SU-DHL-6 (cell line): ENCODE measurements around the gene TSPAN18.

ENCODE experiments used
- H2AFZ ChIP-seq: fragments of 200-600 bp; sonication (generic); 2 replicates; pipeline ENCODE4 v1.6.1; 2014; ENCODE audit warnings: low read depth, mild to moderate bottlenecking, moderate library complexity, mixed read lengths, antibody characterized with exemption, low read length; ENCODE audit not compliant: severe bottlenecking
- H3F3A ChIP-seq: fragments of 200-600 bp; shearing (Covaris generic); 2 replicates; pipeline ENCODE4 v1.6.0; 2016; ENCODE audit warnings: antibody characterized with exemption, mild to moderate bottlenecking; ENCODE audit not compliant: insufficient read depth
- H3K27ac ChIP-seq: fragments of 200-600 bp; sonication (generic); 2 replicates; pipeline ENCODE4 v1.5.1; 2016; ENCODE audit warnings: low read depth, mild to moderate bottlenecking, low read length, moderate library complexity, mixed read lengths
- H3K27me3 ChIP-seq: fragments of 200-600 bp; sonication (generic), shearing (Covaris generic); 2 replicates; pipeline ENCODE4 v1.6.0; 2014; ENCODE audit warnings: mild to moderate bottlenecking, low read length
- H3K36me3 ChIP-seq: fragments of 200-600 bp; sonication (generic); 2 replicates; pipeline ENCODE4 v1.6.1; 2014; ENCODE audit warnings: mild to moderate bottlenecking, low read length, mixed read lengths
- H3K4me2 ChIP-seq: fragments of 300-600, 200-600 bp; shearing (Covaris generic), sonication (generic); 2 replicates; pipeline ENCODE4 v1.6.0; 2014; ENCODE audit warnings: low read length, low read depth, mild to moderate bottlenecking; ENCODE audit not compliant: poor library complexity, severe bottlenecking
- H3K4me3 ChIP-seq: fragments of 200-600 bp; sonication (generic); 2 replicates; pipeline ENCODE4 v1.5.1; 2014; ENCODE audit warnings: antibody characterized with exemption, low read length, mild to moderate bottlenecking, mixed read lengths; ENCODE audit not compliant: insufficient read depth, poor library complexity, severe bottlenecking
- H3K79me2 ChIP-seq: fragments of 200-600 bp; sonication (generic); 2 replicates; pipeline ENCODE4 v1.6.1; 2014; ENCODE audit warnings: mild to moderate bottlenecking, low read length, moderate library complexity; ENCODE audit not compliant: insufficient read depth
- H3K9ac ChIP-seq: fragments of 200-600 bp; sonication (generic); 2 replicates; pipeline ENCODE4 v1.7.0; 2014; ENCODE audit warnings: mild to moderate bottlenecking, low read length
- H3K9me2 ChIP-seq: fragments of 200-600 bp; sonication (generic); replicated peaks from 2 replicates; pipeline ENCODE4 v1.6.1; 2014; ENCODE audit warnings: low read length; ENCODE audit not compliant: insufficient read depth
- H3K9me3 ChIP-seq: fragments of 200-600 bp; sonication (generic); 2 replicates; pipeline ENCODE4 v1.6.1; 2014; ENCODE audit warnings: low read length, mixed read lengths; ENCODE audit not compliant: insufficient read depth
- H4K20me1 ChIP-seq: fragments of 200-600 bp; sonication (generic); 2 replicates; pipeline ENCODE4 v1.6.1; 2014; ENCODE audit warnings: low read depth, mild to moderate bottlenecking, antibody characterized with exemption, low read length, moderate library complexity, mixed read lengths
- EZH2phosphoT487 ChIP-seq: fragments of 200-600 bp; sonication (generic), shearing (Covaris generic); conservative IDR thresholded peaks from 2 replicates; pipeline ENCODE4 v1.6.1; 2018; ENCODE audit warnings: mild to moderate bottlenecking, antibody characterized with exemption, low read length, moderate library complexity, mixed read lengths
- TF ChIP-seq, protein P1 (sequence below): fragments of 200-600 bp; sonication (generic); IDR thresholded peaks from one replicate; pipeline ENCODE4 v1.5.1; 2017; ENCODE audit warnings: antibody characterized with exemption, mild to moderate bottlenecking, low read length, moderate library complexity; ENCODE audit not compliant: insufficient read depth, poor library complexity, severe bottlenecking

Gene TSPAN18

DNA sequence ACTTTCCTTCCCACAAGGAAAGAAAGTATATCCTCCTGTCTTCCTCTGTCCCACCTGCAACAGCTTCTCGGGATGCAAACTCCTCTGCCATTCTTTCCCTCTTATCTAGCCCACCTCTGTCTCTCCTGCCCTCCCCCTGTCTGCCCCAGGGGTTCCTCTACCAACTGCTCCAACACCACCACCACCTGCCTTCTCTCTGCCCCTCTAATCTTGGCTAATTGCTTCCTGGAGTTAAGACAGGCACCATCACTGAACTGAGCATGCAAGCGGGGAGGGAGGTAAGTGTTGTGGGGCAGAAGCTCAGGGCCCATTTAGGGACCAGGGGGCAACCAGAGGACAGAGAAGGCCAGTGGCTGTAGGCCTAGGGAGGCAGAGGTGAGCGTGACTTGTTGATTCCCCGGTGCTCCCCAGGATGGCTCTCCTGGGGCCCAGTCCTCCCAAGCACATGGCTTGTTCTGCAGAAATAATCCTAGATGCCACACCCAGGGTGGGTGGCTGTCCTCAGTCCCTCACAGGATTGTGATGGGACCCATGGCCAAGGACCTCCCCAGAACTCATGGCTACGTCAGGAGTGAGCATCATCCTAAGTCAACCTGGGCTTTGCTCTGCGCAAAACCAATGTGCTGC, 112.8 kb downstream of the TSPAN18 start:
- Histone ChIP-seq H3K79me2 (no peaks in the 10 kb centered on the region), H3K9me3 (no peaks in the 10 kb centered on the region), H3K27ac (no peak overlapping the region), H3F3A (no peaks in the 10 kb centered on the region), H3K9me2 (no peaks in the 10 kb centered on the region), H3K4me3 (no peak overlapping the region), H3K4me2 (no peak overlapping the region), H3K27me3 (no peaks in the 10 kb centered on the region), H2AFZ (no peak overlapping the region), H3K36me3 (no peaks in the 10 kb centered on the region), H3K9ac (no peak overlapping the region), H4K20me1 (no peaks in the 10 kb centered on the region)
- TF ChIP-seq, protein P1, sequence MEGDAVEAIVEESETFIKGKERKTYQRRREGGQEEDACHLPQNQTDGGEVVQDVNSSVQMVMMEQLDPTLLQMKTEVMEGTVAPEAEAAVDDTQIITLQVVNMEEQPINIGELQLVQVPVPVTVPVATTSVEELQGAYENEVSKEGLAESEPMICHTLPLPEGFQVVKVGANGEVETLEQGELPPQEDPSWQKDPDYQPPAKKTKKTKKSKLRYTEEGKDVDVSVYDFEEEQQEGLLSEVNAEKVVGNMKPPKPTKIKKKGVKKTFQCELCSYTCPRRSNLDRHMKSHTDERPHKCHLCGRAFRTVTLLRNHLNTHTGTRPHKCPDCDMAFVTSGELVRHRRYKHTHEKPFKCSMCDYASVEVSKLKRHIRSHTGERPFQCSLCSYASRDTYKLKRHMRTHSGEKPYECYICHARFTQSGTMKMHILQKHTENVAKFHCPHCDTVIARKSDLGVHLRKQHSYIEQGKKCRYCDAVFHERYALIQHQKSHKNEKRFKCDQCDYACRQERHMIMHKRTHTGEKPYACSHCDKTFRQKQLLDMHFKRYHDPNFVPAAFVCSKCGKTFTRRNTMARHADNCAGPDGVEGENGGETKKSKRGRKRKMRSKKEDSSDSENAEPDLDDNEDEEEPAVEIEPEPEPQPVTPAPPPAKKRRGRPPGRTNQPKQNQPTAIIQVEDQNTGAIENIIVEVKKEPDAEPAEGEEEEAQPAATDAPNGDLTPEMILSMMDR, result no peak
- TF ChIP-seq EZH2phosphoT487, result no peak

DNA sequence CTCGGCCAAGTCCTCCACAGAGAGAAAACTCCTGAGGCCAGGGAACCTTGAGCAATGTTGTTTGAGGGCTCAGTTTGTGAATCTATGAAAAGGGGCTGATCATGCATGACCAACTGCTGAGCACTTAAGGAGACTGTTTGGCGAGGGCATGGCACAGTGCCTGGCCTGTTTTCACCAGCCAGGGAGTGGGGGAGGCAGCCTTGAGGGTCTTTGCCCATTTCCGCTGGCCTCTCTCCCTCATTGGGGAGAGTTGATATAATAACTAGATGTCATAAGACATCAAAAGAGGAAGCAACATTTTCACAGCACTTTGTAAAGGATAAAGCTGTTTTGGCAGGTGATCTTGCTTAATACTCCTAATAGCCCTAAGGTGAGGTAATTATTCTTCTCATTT, 113.3 kb downstream of the TSPAN18 start:
- Histone ChIP-seq H3K36me3 (no peaks in the 10 kb centered on the region), H3K9me3 (no peaks in the 10 kb centered on the region)

DNA sequence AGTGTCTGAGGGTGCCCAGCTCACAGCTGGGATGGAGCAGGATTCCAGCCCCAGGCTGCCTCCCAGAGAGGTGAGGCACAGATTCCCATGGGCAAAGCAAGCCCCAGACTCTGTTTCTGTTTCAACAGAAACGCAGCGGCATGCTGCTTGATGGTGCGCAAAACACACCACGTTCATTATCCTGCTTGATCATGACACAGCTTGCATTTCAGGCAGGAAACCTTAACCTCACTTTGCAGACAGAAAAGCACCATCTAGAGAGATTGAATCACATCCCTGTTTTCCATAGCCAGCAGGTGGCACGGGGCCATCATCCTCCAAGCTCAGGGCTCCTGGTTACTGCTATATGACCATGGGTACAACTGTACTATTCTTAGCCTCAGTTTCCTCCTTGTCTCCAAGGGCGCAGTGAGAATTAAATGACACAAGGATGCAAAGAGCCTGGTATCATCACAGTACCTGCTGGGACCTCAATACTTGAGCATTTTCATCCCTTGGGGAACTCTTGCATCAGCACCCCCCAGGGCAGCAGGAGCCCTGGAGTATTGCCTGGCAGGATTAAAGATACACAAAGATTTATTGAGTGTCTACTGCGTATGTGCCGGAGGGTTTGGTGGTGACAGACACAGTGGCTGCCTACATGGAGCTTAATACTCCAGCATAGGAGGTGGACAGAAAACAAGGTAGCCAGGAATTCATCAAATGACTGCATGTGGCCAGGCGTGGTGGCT, 113.9 kb downstream of the TSPAN18 start:
- H4K20me1 ChIP-seq, result no peaks in the 10 kb centered on the region
- no peak for TF ChIP-seq EZH2phosphoT487
- TF ChIP-seq, protein P1, result no peak
- H3K27ac ChIP-seq, result no peak overlapping the region
- no peaks in the 10 kb centered on the region for H3F3A ChIP-seq
- no peaks in the 10 kb centered on the region for H3K9me3 ChIP-seq
- H3K4me2 ChIP-seq, result no peak overlapping the region
- H3K9ac ChIP-seq, result no peak overlapping the region
- no peaks in the 10 kb centered on the region for H3K36me3 ChIP-seq
- no peaks in the 10 kb centered on the region for H3K27me3 ChIP-seq
- H3K4me3 ChIP-seq, result no peak overlapping the region
- no peaks in the 10 kb centered on the region for H3K9me2 ChIP-seq
- no peak overlapping the region for H2AFZ ChIP-seq
- H3K79me2 ChIP-seq, result no peaks in the 10 kb centered on the region

More for the DNA sequence above, 113.3 kb downstream of the TSPAN18 start:
- H3K4me3 ChIP-seq, result no peak overlapping the region
- no peak overlapping the region for H2AFZ ChIP-seq
- no peaks in the 10 kb centered on the region for H3K79me2 ChIP-seq
- no peak overlapping the region for H3K9ac ChIP-seq
- H3F3A ChIP-seq, result no peaks in the 10 kb centered on the region
- H4K20me1 ChIP-seq, result no peaks in the 10 kb centered on the region
- TF ChIP-seq, protein P1, result no peak
- no peak for TF ChIP-seq EZH2phosphoT487
- no peak overlapping the region for H3K27ac ChIP-seq
- no peak overlapping the region for H3K4me2 ChIP-seq
- H3K27me3 ChIP-seq, result no peaks in the 10 kb centered on the region
- H3K9me2 ChIP-seq, result no peaks in the 10 kb centered on the region
